WERI-Rb-1 (cell line): ENCODE data around the gene MED10.
A peak's percentile ranks its signal among the peaks of the same experiment; 100 is the strongest.
"Not testable (repeated sequence)": the region's sequence is repeated elsewhere in the genome, so short reads cannot be mapped to it uniquely, and the experiment has no call there.

Experiments used
- DNase-seq: peaks from one replicate; pipeline ENCODE4 v3.0.0-alpha.2; 2020
- H3K27ac ChIP-seq: fragments of 250-450 bp; sonication (Bioruptor Pico); 2 replicates; pipeline ENCODE4 v1.5.1; 2020; ENCODE audit warnings: mild to moderate bottlenecking, moderate library complexity
- H3K27me3 ChIP-seq: fragments of 250-450 bp; sonication (Bioruptor Pico); 2 replicates; pipeline ENCODE4 v1.5.1; 2021; ENCODE audit warnings: mild to moderate bottlenecking, low read depth, moderate library complexity; ENCODE audit not compliant: insufficient read depth, severe bottlenecking
- H3K36me3 ChIP-seq: fragments of 250-450 bp; sonication (Bioruptor Pico); 2 replicates; pipeline ENCODE4 v1.5.1; 2020; ENCODE audit warnings: mild to moderate bottlenecking, moderate library complexity
- H3K4me3 ChIP-seq: 2 replicates; pipeline ENCODE4 v1.5.1; 2011; ENCODE audit warnings: low read depth, mild to moderate bottlenecking, control low read depth, low read length
- H3K9me3 ChIP-seq: fragments of 250-450 bp; sonication (Bioruptor Pico); 2 replicates; pipeline ENCODE4 v1.5.1; 2021; ENCODE audit warnings: mild to moderate bottlenecking, moderate library complexity; ENCODE audit not compliant: severe bottlenecking
- CTCF ChIP-seq: IDR thresholded peaks from 2 replicates; pipeline ENCODE4 v1.5.1; 2011; ENCODE audit warnings: low read depth, mild to moderate bottlenecking, control low read depth, inconsistent platforms, low read length

Gene MED10

DNA sequence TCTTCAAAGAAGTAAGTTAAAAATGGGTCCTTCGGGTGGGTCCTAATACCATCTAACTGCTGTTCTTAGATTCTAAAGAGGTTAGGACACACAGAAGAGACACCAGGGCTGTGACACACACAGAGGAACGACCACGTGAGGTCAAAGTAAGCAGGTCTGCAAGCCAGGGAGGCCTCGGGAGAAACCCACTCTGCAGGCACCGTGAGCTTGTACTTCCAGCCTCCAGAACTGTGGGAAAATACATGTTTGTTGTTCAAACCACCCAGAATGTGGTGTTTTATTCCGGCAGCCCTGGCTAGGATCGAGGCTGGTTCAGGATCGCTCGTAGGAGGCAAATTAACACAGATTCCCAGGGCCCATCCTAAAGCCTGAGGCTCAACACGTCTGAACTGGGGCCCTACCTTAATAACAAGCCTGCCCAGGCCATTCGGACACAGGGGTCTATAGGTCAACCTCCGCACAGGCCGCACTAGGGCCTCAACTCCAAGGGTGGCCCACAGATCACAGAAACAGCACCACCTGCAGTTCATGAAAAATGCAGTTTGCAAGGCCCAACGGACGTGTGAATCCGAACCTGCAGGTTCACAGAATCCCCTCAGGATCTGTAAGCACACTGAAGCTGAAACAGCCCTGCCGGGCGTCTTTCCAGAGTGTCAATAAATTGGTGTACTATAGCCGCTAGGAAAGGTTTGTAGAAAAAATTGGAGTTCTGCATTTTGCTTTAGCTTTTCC, 7.1 kb downstream of the MED10 start:
- Histone ChIP-seq H3K27ac (no peak overlapping the region), H3K36me3 (peaks cover 73% of the 10 kb centered on the region), H3K27me3 (no peaks in the 10 kb centered on the region), H3K4me3 (no peak overlapping the region), H3K9me3 (no peaks in the 10 kb centered on the region)
- TF ChIP-seq CTCF = peak; percentile 42; the same call in 1 of the 2 replicates
- DNase-seq = no peak

DNA sequence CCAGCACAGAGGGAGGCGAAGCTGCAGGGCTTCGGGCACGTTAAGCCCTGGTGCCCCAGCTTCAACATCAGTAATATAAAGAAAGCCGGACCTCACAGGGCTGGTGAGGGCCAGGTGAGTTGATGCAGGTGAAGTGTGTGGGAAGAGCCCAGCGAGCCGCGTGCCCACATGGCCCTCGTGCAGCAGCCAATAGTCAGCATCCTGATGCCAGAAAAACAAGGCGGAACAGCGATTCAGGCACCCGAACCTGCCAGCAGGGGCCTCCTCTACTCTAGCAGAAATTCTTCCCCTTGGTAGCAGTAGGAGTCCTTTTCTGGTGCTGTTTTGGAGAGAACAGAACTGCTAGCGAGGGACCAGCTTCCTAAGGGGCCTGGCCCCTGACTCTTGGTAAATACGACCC, 7.8 kb downstream of the MED10 start:
- Histone ChIP-seq H3K36me3 (peaks cover 66% of the 10 kb centered on the region), H3K4me3 (no peak overlapping the region), H3K27ac (no peak overlapping the region), H3K9me3 (no peaks in the 10 kb centered on the region), H3K27me3 (no peaks in the 10 kb centered on the region)
- no peak for DNase-seq
- TF ChIP-seq CTCF = peak; percentile 14; the same call in 1 of the 2 replicates

- TF ChIP-seq CTCF = no peak
- Histone ChIP-seq H3K36me3 (peaks cover 22% of the 10 kb centered on the region), H3K27me3 (no peaks in the 10 kb centered on the region), H3K9me3 (peaks cover 3% of the 10 kb centered on the region), H3K27ac (no peak overlapping the region), H3K4me3 (no peak overlapping the region)
- no peak for DNase-seq
Measured at GRCh38 chr5:6365977-6366590, 12.3 kb downstream of the MED10 start.

GRCh38 chr5:6365142-6365976, 13.0 kb downstream of the MED10 start:
- Histone ChIP-seq H3K27ac (no peak overlapping the region), H3K9me3 (peaks cover 3% of the 10 kb centered on the region), H3K27me3 (no peaks in the 10 kb centered on the region), H3K4me3 (no peak overlapping the region), H3K36me3 (peaks cover 15% of the 10 kb centered on the region)
- no peak for DNase-seq
- no peak for TF ChIP-seq CTCF

GRCh38 chr5:6363454-6364011, 14.8 kb downstream of the MED10 start:
- not testable (repeated sequence) for H3K27me3 ChIP-seq, H3K36me3 ChIP-seq, DNase-seq, H3K4me3 ChIP-seq, H3K9me3 ChIP-seq, H3K27ac ChIP-seq

- H3K9me3 ChIP-seq = peaks cover 6% of the 10 kb centered on the region
- H3K4me3 ChIP-seq = no peak overlapping the region
- H3K36me3 ChIP-seq = no peaks in the 10 kb centered on the region
- H3K27me3 ChIP-seq = no peaks in the 10 kb centered on the region
- no peak for DNase-seq
- no peak overlapping the region for H3K27ac ChIP-seq
- no peak for TF ChIP-seq CTCF
Measured at GRCh38 chr5:6362846-6363245, 15.5 kb downstream of the MED10 start.
